SK-N-SH treated with all-trans-retinoic acid at 6 μM for 48 hours (cell line): Measurements from ENCODE around the gene PLAGL2.

Source experiments
- ATAC-seq: fragments of 200-7000 bp; cut with Tn5 transposase; 3 replicates; pipeline ENCODE4 v1.9.1; 2020; ENCODE audit warnings: mild to moderate bottlenecking, moderate library complexity
- ARNTL ChIP-seq: fragments of 450-650 bp; formaldehyde crosslinking; IDR thresholded peaks from 2 replicates; pipeline ENCODE4 v1.5.0; 2020; ENCODE audit warnings: low read depth, mild to moderate bottlenecking, moderate library complexity, borderline replicate concordance
- BACH2 ChIP-seq: fragments of 250-450 bp; sonication (Bioruptor Pico); IDR thresholded peaks from 2 replicates; pipeline ENCODE4 v1.9.0; 2021; ENCODE audit warnings: mild to moderate bottlenecking, borderline replicate concordance
- CSDC2 ChIP-seq: fragments of 250-450 bp; sonication (Bioruptor Pico); IDR thresholded peaks from 2 replicates; pipeline ENCODE4 v1.5.0; 2020; ENCODE audit warnings: mild to moderate bottlenecking, moderate library complexity
- ESRRG ChIP-seq: fragments of 250-450 bp; sonication (Bioruptor Pico); IDR thresholded peaks from 2 replicates; pipeline ENCODE4 v1.6.1; 2021; ENCODE audit warnings: mild to moderate bottlenecking
- GLIS3 ChIP-seq: fragments of 250-450 bp; sonication (Bioruptor Pico); IDR thresholded peaks from 2 replicates; pipeline ENCODE4 v1.5.0; 2020; ENCODE audit warnings: mild to moderate bottlenecking, moderate library complexity
- ISL1 ChIP-seq: fragments of 250-450 bp; sonication (Bioruptor Pico); IDR thresholded peaks from 2 replicates; pipeline ENCODE4 v2.1.2; 2022; ENCODE audit warnings: mild to moderate bottlenecking, moderate library complexity
- OSR1 ChIP-seq: fragments of 250-450 bp; sonication (Bioruptor Pico); IDR thresholded peaks from 2 replicates; pipeline ENCODE4 v1.8.0; 2022; ENCODE audit warnings: moderate library complexity, mild to moderate bottlenecking, inconsistent platforms
- PPARA ChIP-seq: fragments of 250-450 bp; sonication (Bioruptor Pico); IDR thresholded peaks from 2 replicates; pipeline ENCODE4 v1.5.0; 2020; ENCODE audit warnings: mild to moderate bottlenecking, borderline replicate concordance
- RARB ChIP-seq: fragments of 250-450 bp; sonication (Bioruptor Pico); IDR thresholded peaks from 2 replicates; pipeline ENCODE4 v1.8.0; 2021; ENCODE audit warnings: mild to moderate bottlenecking, moderate library complexity
- SNAI2 ChIP-seq: fragments of 250-450 bp; sonication (Bioruptor Pico); IDR thresholded peaks from 2 replicates; pipeline ENCODE4 v1.5.0; 2020; ENCODE audit warnings: mild to moderate bottlenecking, moderate library complexity
- TCF4 ChIP-seq: fragments of 250-450 bp; sonication (Bioruptor Pico); IDR thresholded peaks from 2 replicates; pipeline ENCODE4 v1.8.0; 2021; ENCODE audit warnings: mild to moderate bottlenecking, moderate library complexity, borderline replicate concordance
- TOX ChIP-seq: fragments of 250-450 bp; sonication (Bioruptor Pico); IDR thresholded peaks from 2 replicates; pipeline ENCODE4 v1.8.0; 2021; ENCODE audit warnings: mild to moderate bottlenecking, moderate library complexity, borderline replicate concordance
- ZC3H10 ChIP-seq: fragments of 250-450 bp; sonication (Bioruptor Pico); IDR thresholded peaks from 2 replicates; pipeline ENCODE4 v1.5.1; 2021; ENCODE audit warnings: mild to moderate bottlenecking, moderate library complexity
- ZFP3 ChIP-seq: fragments of 250-450 bp; sonication (Bioruptor Pico); IDR thresholded peaks from 2 replicates; pipeline ENCODE4 v1.5.0; 2020; ENCODE audit warnings: mild to moderate bottlenecking, moderate library complexity
- ZFP30 ChIP-seq: fragments of 450-650 bp; formaldehyde crosslinking; IDR thresholded peaks from 2 replicates; pipeline ENCODE4 v1.5.0; 2022; ENCODE audit warnings: mild to moderate bottlenecking, moderate library complexity
- ZNF565 ChIP-seq: fragments of 450-650 bp; formaldehyde crosslinking; conservative IDR thresholded peaks from 2 replicates; pipeline ENCODE4 v1.5.0; 2020; ENCODE audit warnings: low read depth, mild to moderate bottlenecking, moderate library complexity
- ZNF70 ChIP-seq: fragments of 450-650 bp; formaldehyde crosslinking; IDR thresholded peaks from 2 replicates; pipeline ENCODE4 v1.5.0; 2020; ENCODE audit warnings: mild to moderate bottlenecking, moderate library complexity
- ZNF8 ChIP-seq: fragments of 450-650 bp; formaldehyde crosslinking; IDR thresholded peaks from 2 replicates; pipeline ENCODE4 v1.5.0; 2020; ENCODE audit warnings: mild to moderate bottlenecking, moderate library complexity
- TF ChIP-seq, protein P1 (sequence below): fragments of 250-450 bp; sonication (Bioruptor Pico); IDR thresholded peaks from 2 replicates; pipeline ENCODE4 v1.5.0; 2020; ENCODE audit warnings: mild to moderate bottlenecking, moderate library complexity
- TF ChIP-seq, protein P2 (sequence below): fragments of 250-450 bp; sonication (Bioruptor Pico); IDR thresholded peaks from 2 replicates; pipeline ENCODE4 v1.8.0; 2021; ENCODE audit warnings: low read depth, mild to moderate bottlenecking, moderate library complexity, borderline replicate concordance
- TF ChIP-seq, protein P3 (sequence below): fragments of 250-450 bp; sonication (Bioruptor Pico); IDR thresholded peaks from 2 replicates; pipeline ENCODE4 v1.5.1; 2021; ENCODE audit warnings: mild to moderate bottlenecking, moderate library complexity
- TF ChIP-seq, protein P4 (sequence below): fragments of 250-450 bp; sonication (Bioruptor Pico); IDR thresholded peaks from 2 replicates; pipeline ENCODE4 v1.8.0; 2020; ENCODE audit warnings: mild to moderate bottlenecking, moderate library complexity, borderline replicate concordance

PLAGL2 gene

DNA sequence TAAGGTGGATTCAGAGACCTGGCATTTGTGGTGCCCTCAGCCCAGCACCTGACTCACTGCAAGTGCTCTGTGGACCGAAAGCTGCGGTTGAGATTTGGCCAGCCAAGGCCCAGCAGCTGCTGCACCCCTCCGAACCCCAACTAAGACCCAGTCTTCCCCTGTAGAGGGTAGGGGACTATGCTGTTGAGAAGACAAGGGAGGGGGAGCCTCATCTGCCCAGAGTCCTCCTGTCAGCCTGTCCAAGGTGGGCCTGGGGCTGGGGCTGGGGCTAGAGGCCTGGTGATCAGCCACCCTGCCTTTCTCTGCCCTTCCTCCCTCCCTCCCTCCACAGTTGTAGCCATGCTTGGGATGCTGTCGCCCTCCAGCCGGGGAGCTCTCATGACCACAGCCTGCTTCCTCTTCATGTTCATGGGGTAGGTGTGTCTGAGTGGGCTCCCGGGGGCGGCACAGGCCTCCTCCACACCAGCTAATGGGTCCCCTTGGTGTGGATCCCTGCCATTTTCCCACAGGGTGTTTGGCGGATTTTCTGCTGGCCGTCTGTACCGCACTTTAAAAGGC, 57.2 kb downstream of the PLAGL2 start:
- TF ChIP-seq ZC3H10, result no peak
- no peak for TF ChIP-seq RARB (CRISPR knock-in tag)
- no peak for TF ChIP-seq ZNF8 (CRISPR knock-in tag)
- TF ChIP-seq ARNTL, result no peak
- no peak for TF ChIP-seq TCF4 (CRISPR knock-in tag)
- ATAC-seq, result no peak

DNA sequence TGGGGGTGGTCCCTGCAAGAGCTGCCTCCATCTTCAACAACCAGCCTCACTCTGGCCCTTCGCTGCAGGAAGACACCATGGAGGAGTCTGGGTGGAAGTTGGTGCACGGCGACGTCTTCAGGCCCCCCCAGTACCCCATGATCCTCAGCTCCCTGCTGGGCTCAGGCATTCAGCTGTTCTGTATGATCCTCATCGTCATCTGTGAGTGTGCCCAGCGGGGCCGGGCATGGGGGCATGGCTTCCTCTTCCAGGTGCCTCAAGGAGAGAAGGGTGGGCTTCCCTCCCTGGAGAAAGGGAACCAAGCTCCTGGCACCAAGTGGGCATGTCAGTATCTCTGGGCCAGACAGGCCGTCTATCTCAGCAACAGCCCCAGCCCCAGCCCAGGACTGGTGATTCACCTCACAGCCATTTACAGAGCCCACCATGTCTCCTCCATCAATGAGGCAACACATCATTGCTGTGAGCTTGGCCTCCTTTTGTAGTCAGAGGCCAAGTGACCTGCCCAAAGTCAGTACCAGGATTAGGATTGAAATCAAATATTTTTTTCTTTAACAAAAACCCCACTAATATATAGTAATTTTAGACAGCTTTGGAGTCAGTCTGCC, 57.9 kb downstream of the PLAGL2 start:
- no peak for ATAC-seq
- TF ChIP-seq ZFP3 (no peak), CSDC2 (CRISPR knock-in tag) (no peak), PPARA (CRISPR knock-in tag) (no peak), GLIS3 (CRISPR knock-in tag) (no peak), ZNF70 (CRISPR knock-in tag) (no peak), BACH2 (no peak), ZC3H10 (no peak), ISL1 (CRISPR knock-in tag) (no peak), TCF4 (CRISPR knock-in tag) (no peak), ZNF565 (CRISPR knock-in tag) (no peak), ARNTL (no peak), TOX (CRISPR knock-in tag) (no peak)
- TF ChIP-seq, protein P1, sequence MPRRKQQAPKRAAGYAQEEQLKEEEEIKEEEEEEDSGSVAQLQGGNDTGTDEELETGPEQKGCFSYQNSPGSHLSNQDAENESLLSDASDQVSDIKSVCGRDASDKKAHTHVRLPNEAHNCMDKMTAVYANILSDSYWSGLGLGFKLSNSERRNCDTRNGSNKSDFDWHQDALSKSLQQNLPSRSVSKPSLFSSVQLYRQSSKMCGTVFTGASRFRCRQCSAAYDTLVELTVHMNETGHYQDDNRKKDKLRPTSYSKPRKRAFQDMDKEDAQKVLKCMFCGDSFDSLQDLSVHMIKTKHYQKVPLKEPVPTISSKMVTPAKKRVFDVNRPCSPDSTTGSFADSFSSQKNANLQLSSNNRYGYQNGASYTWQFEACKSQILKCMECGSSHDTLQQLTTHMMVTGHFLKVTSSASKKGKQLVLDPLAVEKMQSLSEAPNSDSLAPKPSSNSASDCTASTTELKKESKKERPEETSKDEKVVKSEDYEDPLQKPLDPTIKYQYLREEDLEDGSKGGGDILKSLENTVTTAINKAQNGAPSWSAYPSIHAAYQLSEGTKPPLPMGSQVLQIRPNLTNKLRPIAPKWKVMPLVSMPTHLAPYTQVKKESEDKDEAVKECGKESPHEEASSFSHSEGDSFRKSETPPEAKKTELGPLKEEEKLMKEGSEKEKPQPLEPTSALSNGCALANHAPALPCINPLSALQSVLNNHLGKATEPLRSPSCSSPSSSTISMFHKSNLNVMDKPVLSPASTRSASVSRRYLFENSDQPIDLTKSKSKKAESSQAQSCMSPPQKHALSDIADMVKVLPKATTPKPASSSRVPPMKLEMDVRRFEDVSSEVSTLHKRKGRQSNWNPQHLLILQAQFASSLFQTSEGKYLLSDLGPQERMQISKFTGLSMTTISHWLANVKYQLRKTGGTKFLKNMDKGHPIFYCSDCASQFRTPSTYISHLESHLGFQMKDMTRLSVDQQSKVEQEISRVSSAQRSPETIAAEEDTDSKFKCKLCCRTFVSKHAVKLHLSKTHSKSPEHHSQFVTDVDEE (CRISPR knock-in tag), result no peak
- TF ChIP-seq, protein P2, sequence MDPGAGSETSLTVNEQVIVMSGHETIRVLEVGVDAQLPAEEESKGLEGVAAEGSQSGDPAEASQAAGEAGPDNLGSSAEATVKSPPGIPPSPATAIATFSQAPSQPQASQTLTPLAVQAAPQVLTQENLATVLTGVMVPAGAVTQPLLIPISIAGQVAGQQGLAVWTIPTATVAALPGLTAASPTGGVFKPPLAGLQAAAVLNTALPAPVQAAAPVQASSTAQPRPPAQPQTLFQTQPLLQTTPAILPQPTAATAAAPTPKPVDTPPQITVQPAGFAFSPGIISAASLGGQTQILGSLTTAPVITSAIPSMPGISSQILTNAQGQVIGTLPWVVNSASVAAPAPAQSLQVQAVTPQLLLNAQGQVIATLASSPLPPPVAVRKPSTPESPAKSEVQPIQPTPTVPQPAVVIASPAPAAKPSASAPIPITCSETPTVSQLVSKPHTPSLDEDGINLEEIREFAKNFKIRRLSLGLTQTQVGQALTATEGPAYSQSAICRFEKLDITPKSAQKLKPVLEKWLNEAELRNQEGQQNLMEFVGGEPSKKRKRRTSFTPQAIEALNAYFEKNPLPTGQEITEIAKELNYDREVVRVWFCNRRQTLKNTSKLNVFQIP, result no peak
- TF ChIP-seq, protein P3, sequence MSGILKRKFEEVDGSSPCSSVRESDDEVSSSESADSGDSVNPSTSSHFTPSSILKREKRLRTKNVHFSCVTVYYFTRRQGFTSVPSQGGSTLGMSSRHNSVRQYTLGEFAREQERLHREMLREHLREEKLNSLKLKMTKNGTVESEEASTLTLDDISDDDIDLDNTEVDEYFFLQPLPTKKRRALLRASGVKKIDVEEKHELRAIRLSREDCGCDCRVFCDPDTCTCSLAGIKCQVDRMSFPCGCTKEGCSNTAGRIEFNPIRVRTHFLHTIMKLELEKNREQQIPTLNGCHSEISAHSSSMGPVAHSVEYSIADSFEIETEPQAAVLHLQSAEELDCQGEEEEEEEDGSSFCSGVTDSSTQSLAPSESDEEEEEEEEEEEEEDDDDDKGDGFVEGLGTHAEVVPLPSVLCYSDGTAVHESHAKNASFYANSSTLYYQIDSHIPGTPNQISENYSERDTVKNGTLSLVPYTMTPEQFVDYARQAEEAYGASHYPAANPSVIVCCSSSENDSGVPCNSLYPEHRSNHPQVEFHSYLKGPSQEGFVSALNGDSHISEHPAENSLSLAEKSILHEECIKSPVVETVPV (CRISPR knock-in tag), result no peak

DNA sequence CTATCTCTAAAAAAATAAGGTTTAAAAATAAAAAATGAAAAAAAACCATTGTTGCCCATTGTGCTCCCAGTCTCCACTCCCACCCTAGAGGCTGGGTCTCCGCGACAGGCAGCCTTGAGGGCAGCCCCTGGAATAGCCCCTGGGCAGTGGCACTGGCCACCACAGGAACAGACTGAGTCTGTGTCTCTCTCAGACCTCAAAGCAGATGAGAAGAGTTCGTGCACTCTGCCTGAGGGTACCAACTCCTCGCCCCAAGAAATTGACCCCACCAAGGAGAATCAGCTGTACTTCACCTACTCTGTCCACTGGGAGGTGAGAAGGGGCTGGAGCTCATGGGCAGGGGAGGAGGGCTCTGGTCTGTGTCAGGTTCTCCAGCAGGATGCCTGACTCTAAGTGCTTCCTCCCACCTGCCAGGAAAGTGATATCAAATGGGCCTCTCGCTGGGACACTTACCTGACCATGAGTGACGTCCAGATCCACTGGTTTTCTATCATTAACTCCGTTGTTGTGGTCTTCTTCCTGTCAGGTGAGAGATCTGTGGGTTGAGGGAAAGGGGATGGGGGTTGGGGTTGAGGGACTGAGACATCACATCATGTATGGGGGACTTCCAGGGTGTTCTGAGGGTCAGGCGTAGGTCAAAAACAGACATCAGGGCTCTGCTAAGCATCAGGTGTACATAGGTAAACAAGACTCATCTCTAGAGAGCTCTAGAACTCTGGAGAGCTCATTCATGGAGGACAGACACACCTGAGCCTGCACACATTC, 62.5 kb downstream of the PLAGL2 start:
- no peak for ATAC-seq
- TF ChIP-seq GLIS3 (CRISPR knock-in tag), result no peak
- TF ChIP-seq TCF4 (CRISPR knock-in tag), result no peak
- TF ChIP-seq ISL1 (CRISPR knock-in tag), result no peak
- TF ChIP-seq TOX (CRISPR knock-in tag), result no peak
- TF ChIP-seq, protein P2, result no peak
- no peak for TF ChIP-seq PPARA (CRISPR knock-in tag)
- TF ChIP-seq, protein P4, sequence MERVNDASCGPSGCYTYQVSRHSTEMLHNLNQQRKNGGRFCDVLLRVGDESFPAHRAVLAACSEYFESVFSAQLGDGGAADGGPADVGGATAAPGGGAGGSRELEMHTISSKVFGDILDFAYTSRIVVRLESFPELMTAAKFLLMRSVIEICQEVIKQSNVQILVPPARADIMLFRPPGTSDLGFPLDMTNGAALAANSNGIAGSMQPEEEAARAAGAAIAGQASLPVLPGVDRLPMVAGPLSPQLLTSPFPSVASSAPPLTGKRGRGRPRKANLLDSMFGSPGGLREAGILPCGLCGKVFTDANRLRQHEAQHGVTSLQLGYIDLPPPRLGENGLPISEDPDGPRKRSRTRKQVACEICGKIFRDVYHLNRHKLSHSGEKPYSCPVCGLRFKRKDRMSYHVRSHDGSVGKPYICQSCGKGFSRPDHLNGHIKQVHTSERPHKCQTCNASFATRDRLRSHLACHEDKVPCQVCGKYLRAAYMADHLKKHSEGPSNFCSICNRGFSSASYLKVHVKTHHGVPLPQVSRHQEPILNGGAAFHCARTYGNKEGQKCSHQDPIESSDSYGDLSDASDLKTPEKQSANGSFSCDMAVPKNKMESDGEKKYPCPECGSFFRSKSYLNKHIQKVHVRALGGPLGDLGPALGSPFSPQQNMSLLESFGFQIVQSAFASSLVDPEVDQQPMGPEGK (CRISPR knock-in tag), result no peak
- TF ChIP-seq ZFP30 (CRISPR knock-in tag), result no peak
- no peak for TF ChIP-seq ESRRG (CRISPR knock-in tag)
- no peak for TF ChIP-seq ZNF565 (CRISPR knock-in tag)
- TF ChIP-seq OSR1 (CRISPR knock-in tag), result no peak
- no peak for TF ChIP-seq SNAI2 (CRISPR knock-in tag)
- TF ChIP-seq, protein P3 (CRISPR knock-in tag), result no peak
- TF ChIP-seq BACH2, result no peak
- TF ChIP-seq, protein P1 (CRISPR knock-in tag), result no peak
- TF ChIP-seq ZFP3, result no peak
